CD4-positive, alpha-beta T cell treated with Interleukin-2 at 100 ng/mL for 4 hours (primary cell): ENCODE measurements around the gene PDLIM5.

Experiments
- DNase-seq: peaks from one replicate; pipeline ENCODE4 v3.0.0-alpha.2; 2020; ENCODE audit warnings: low spot score

Gene PDLIM5

DNA sequence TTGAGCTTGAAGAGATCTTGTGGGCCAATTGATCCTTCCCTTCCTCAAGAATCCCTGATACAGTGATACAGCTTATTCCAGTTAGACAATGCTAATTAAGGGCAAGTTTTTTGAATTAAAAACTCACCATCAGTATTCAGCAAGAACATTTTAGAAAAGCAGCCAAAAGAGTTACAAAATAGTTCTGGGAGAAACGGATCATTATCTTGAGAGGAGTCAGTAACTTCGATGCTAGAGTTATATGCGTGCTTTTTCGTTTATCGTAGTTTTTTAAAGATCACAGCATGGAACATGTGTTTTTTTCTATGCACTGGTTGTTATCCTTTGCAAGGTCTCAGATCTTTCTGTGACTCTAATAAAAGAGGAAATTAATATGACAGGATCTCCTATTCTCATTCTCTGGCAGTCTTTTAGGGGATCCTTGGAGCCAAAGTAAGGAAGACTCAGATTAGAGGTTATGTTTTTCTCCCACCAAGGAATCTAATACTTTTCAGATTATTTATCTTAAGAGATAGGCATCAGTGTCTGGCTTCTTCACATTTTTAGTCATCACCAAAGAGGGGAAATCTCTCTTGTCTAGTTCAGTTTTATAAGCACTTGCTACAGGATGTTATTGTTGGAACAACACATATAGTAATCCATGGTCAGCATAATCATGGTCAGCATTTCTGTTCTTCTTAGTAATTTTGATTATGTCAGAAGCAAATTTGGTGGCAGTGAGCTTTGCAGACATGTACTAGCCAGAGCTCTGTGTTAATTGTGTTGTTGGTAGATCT, 109.7 kb downstream of the PDLIM5 start:
- no peak for DNase-seq

DNA sequence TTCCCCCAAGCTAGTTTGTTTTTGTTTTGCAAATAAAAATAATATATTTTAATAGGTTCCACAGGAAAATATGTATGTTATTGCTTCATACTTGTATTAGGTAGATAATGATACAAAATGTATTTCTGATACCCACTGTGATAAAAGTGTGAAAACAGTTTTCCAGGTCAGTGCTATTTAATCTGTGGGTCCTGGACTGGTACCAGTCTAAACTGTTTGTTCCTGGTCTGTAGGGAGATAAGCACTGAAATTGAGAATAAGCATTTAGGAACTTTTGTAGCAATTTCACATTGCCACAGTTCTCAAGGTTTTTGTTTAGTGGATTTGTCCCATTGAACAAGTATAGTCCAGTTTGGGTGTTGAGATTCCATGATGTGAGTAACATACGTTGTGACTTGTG, 110.5 kb downstream of the PDLIM5 start:
- no peak for DNase-seq

DNA sequence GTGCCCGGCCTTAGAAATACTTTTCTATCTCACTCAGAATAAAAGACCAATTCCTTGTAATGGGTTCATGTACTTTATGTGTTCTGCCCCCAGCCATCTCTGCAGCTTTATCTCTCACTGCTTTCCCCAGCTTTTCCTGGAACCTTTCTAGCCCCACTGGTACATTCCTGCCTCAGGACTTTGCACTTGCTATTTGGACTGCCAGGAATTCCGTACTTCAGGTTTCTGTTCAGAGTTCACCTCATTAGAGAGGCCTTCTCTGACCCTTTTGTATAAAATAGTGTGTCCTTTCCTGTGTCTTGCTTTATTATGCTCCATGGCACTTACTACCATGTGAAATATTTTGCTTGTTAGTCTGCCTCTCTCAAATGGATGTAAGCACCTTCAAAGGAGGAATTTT, 112.5 kb downstream of the PDLIM5 start:
- no peak for DNase-seq

DNA sequence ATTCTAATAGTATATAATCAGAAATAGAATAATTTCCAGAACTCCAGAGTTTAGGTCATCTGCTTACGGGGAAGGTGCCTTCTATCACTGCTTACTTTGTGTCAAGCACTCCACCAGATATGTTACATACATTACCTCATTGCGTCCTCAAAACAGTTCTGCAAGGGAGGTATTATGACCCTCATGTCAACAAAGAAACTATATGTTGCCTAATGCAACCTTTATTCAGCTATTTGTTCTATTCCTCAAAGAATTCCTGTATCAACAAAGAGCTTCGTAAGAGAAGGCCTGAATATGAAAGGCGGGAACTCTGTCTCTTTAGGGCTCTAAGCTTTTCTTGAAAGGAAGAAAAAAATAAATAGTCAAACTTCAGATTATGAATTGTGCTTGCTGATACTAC, 114.7 kb downstream of the PDLIM5 start:
- DNase-seq, result no peak

DNA sequence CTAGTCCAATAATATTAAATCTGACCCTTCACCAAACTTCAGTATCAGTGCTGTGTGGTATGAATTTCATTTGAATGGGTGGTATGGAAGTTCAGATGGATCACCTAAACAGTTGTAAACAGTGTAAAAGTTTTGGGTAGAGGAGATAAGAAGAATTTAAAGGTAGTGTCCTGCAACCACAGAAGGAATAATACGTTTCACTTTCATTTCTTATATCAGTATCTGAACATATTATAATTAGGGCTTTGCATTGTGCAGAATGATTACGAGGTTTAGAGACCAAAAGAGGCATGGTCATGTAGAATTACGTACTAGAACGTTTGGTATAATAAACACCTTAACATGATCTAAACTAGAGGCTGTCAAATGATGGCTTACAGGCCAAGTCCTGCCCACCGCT, 116.1 kb downstream of the PDLIM5 start:
- no peak for DNase-seq

DNA sequence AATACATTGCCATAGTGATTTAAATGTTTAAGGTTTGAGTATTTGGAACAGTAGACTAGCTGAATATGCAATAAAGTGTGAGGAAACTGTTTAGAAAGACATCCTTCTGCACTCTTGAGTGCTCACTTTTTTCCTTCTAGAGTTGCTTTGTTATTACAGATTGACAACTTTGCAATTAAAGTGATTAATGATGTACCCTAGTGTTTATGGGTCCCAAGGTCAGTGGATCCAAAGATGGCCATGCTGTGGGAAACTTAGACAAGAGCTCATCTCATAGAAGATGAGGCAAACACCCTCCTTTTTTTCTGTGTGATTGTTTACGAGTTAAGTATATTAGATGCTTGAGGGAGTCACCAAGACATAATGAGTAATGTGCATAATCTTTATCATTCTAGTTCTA, 118.8 kb downstream of the PDLIM5 start:
- no peak for DNase-seq

DNA sequence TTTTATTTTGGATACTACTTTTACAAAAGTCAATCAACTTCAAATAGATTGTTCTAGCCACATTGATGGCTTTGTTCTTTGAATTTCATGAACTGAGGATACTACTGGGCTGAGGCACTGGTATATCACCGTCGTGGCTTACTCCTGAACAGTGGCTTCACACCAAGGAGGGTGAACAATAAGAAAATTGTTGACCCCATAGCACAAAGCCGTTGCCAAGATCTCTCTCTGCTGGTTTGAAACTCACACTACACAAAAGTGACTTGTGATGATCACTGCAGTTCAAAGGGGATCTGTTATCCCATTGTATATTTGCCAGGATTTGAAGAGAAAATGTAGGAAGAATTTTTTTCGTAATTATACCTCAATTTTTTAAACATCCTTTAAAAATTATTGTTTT, 119.6 kb downstream of the PDLIM5 start:
- DNase-seq, result no peak

DNA sequence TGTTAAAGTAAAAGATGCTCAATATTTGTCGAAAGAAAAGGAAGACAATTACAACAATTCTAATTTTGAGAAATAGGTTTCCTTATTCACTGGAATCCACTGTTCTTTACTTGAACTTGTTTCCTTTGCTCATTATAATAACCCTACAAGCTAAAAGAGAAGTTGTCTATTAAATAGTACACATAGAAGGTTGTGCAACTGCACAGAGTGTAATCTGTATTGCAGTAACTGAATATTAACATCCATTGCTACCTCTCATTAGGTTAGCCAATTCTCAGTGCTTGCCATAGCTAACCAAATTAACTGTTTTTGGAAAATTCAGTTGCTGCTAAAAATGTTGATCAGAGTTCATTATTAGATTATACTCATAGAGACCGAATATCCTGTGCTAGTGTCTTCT, 120.0 kb downstream of the PDLIM5 start:
- DNase-seq, result no peak

DNA sequence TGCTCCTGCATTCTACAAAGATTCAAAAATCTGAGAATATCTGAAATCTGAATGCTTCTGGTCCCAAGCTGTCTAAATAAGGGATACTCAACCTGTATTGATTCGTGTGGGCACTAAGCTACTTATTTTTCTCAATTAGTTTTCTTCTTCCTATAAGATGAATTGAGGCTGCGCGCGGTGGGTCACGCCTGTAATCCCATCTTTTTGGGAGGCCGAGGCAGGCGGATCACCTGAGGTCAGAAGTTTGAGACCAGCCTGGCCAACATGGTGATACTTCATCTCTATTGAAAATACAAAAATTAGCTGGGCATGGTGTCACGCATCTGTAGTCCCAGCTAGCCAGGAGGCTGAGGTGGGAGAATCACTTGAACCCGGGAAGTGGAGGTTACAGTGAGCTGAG, 122.3 kb downstream of the PDLIM5 start:
- no peak for DNase-seq

DNA sequence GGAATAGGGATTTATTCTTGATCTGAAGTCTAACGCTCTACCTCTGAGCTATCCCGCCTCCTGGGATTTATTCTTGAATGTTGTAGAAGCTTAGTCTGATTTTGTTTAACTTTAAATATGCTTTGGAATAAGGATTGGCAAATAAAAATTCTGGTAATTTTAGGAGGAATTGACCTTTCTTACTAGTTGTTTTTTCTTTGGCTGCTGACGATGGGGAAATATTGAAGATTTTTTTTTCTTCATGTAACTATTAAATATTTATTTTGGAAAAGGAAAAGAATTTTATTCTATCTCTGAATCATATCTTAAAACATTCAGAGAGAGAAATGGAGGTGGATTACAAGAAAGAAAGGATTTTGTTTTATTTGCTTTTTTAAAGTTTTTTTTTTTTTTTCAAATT, 122.9 kb downstream of the PDLIM5 start:
- no peak for DNase-seq

DNA sequence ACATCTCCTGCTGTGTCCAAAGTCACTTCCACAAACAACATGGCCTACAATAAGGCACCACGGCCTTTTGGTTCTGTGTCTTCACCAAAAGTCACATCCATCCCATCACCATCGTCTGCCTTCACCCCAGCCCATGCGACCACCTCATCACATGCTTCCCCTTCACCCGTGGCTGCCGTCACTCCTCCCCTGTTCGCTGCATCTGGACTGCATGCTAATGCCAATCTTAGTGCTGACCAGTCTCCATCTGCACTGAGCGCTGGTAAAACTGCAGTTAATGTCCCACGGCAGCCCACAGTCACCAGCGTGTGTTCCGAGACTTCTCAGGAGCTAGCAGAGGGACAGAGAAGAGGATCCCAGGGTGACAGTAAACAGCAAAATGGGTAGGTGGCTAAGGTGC, 123.9 kb downstream of the PDLIM5 start:
- DNase-seq, result no peak

DNA sequence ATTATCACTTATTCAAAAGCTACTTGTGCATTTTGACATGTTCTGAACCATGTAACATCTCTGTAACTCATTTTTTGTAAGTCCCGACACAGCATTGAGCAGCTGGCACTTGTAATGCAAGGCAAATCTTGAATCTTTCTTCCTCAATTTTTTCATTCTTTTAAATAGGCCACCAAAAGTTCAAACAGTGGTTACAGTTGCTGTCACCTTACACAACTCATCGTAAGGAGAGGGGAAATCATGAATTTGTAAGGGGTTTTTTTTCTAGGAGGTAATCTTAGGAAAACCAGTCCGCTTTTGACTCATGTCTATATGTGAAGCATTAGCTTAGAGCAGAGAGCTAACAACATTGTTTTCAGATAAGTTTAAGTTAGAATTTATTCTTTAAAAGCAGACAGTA, 124.5 kb downstream of the PDLIM5 start:
- DNase-seq, result no peak

DNA sequence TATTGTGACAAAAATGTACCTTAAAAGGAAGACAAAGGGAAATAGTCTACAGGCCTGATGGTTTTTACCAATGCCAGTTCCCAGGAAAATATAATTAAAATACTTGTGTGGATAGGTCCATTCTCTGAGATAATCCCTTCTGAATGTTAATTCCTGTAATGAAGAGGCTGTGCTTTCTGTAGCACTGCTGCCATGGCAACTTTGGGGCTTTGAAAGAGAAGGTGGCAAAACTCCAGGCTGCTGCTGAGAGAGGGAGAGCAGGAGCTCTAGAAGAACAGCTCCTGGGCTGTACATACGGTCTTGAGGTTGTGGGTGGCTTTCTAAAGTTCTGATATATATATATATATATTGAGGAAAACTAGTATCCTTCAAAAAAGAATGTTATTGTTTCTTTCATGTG, 125.4 kb downstream of the PDLIM5 start:
- DNase-seq, result no peak

DNA sequence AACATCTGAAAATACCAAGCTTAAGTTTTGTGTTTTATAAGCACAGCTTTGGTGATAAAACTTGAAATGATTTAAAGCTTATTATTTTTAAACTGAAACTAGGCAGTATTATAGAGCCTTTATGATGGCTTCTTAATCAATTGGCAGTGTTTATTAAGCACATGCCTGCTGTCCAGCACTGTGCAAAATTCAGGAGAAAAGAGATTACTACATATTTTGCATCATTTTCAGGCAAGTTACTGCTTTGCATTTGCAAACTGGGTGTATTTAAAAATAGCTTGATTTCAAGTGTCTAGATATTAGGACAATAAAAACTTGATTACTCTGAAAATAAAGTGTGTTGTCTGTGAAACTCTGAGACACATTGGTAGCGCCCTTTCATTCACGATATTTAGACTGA, 126.5 kb downstream of the PDLIM5 start:
- no peak for DNase-seq

DNA sequence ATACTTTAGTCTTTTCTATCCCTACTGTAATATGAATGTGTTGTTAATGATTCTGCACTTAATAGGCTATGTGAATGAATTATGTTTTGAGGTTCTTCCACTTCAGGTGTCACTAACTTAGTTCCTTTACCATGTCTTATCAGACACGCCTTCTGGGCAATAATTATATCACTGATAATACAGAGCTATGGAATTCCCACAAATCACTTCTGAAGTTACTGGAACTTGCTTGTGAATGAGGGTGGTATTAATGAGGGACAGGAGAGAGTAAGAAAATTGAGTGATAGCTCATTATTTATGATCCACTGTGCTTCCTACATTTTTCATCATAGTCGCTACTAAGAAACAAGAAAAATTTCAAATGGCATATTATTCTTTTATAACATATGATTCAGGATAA, 130.0 kb downstream of the PDLIM5 start:
- no peak for DNase-seq

DNA sequence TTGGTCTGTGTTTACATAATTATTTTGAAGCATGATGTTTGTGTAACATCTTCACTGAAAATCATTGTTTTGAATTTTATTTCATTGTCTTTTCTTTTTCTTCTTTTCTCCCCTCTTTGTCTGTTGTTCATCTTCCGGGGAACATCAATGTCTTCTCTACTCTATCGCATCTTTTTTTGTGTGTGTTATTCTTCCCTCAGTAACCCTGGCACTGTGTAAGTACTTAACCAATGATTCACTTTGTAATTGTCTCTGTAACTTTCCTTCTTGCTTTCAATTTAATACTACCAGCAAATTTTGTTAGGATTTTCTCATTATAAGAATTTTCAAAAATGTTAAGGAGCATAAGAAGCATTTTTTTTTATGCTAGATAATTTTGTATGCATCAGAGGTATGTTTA, 130.8 kb downstream of the PDLIM5 start:
- no peak for DNase-seq

DNA sequence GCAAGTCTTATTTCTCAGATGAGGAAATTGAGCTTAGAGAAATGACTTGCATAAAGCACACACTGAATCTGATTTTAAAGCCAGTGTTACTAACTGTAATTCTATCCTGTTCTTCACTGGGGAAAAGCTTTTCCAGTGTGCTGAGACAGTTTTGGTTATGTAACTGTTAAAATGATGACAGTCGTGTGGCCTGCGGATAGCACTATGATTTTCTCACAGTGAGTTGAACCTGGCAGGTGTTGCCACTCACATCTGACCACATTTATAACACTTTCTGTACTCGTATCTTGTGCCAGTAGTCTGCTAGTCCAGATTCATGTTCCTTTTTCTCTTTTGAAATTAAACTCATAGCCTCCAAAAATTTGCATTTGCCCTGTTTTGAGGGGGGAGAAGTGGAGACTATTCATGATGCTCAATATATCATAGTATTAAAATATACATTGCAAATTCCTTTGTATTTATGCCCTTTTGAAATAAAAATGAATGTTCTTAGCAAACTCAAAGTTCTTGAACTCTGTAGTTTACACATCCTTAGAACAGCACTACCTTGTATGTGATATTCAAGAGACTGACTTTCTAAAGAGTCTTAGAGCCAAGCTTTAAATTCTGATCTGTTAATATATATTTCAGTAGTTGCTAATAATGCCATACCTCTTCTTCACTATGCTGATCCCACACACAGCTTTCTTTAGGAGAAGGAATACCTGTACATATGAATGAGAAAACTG, 132.3 kb downstream of the PDLIM5 start:
- DNase-seq, result no peak

DNA sequence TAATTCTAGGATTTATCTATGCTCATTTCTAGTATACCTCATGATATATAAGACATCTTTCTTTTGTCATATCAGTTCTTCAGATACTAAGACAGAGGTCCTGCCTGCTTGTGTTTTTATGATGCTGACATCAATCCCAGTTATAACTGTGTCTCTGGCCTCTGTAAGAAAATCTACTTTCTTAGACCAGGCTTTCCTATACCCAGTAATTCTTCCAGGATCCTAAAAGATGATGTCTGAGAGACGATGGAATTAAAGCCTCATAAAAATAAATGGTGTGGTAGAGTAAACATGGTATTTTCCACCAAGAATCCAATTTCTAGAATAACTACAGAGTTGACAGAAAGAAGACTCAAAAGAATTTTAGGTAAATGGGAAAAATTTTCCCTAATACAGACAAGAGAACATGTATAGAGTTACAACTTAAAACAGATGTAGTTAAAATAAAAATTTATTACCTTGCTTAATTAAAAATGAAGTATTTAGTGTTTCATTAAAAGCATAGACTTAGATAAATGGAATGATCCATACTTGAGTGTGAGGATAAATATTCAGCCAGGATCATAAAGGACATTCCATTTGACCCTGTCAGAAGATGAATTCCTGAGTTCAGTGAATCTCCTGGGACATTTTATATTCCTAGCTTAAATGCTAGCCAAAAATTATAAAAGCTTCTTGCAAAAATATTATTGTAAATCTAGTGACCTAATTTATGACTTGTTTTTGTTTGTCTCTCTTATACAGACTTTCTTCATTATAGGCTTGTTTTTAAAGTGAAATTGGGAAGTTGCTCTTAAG, 137.4 kb downstream of the PDLIM5 start:
- DNase-seq, result no peak

DNA sequence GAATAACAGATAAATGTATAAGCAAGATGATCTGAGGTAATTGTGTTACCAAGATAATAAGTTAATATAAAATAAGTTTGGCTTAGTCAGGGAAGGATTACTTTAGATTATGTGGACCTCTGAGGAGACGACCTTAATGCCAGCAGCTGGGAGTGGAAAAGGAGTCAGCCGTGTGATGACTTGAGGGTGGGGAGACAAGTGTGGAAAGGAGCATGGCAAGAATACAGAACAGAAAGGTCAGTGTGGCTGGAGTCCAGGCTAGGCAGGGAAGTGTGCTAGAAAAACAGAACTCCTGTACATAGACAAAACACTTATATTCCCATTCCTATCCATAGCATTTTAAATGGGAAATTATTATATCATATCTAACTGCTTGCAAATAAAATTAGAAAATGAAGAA, 138.8 kb downstream of the PDLIM5 start:
- DNase-seq, result no peak

DNA sequence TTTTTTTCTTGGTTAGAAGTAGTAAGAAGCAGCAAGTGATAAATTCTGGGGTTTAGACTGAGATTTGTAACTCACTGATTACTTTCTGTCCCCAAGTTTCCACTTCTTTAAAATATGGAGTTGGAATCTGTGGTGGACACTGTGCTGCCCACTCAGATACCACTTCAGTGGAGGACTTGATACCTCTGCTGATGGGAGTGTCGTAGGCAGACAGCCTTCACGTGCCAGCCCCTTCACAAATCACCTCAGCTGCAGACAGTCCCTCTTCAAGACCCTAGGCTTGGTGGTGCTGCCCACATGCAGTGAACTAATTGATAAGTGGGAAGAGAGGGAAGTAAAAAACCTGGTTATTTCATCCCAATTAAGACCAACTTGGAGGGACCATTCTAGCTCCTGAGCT, 139.5 kb downstream of the PDLIM5 start:
- DNase-seq, result no peak

DNA sequence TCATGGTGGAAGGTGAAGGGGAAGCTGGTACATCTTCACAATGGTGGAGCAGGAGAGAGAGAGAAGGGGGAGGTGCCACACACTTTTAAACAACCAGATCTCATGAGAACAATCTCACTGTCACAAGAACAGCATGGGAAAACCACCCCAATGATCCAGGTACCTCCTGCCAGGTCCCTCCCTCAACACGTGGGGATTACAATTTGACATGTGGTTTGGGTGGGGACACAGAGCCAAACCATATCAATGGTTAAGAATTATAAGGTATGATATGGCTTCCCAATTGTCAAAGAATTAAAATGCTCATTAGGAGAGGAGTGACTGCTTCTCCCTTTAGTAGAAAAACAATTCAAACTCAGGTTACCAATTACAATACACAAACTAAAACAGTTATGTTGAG, 143.3 kb downstream of the PDLIM5 start:
- no peak for DNase-seq

DNA sequence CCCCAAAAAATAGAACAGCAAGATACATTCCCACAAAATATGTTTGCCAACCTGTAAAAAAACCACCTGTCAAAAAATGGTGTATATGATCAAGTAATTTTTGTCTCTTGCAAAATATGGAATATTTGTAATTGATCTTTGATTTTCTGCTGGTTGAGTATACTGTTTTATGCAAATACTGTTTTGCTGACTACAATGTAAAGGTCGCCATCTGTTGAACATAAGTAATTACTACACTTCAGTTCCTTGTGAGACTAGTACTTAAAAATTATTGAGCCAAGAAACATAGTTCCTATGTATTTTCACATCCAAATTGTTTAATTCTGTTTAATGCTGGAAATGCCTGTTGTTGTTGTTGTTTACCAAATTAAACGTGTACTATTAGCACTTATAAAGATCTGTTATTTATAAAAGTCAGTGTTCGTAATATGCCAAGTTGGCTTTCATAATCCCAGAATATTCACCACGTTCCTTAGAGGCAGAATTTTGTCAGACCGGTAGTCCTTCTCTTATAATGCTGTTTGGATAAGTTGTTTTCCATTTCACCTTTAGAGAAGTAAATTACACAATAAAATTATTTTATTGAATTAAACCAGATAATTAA, 144.2 kb downstream of the PDLIM5 start:
- DNase-seq, result peak; percentile 44

DNA sequence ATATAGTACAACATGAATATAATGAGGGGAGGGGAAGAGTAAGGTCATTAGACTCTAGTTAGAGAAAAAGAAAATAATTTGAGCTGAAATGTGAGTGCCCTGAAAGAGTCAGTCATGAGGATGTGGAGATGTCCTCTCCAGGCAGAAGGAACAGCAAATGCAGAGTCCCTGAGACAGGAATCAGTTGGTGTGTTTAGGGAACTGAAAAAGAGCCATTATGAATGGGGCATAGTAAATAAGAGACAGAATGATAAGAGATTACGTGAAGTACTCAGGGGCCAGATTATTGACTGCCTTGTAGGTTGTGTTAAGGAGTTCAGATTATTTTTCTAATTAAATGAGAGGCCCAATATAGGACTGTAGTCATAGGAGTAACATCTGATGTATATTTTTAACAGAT, 147.0 kb downstream of the PDLIM5 start:
- no peak for DNase-seq
